GM19397 (cell line): ENCODE data around the gene AIM2.
A peak's percentile ranks its signal among the peaks of the same experiment; 100 is the strongest.
"Not testable (repeated sequence)": the region's sequence is repeated elsewhere in the genome, so short reads cannot be mapped to it uniquely, and the experiment has no call there.

Experiments
- ATAC-seq: cut with Tn5 transposase; IDR thresholded peaks from one replicate; pipeline ENCODE4 v1.9.1; 2021; ENCODE audit warnings: mild to moderate bottlenecking, moderate library complexity; ENCODE audit not compliant: unreplicated experiment

Gene AIM2

GRCh38 chr1:159076438-159077119, at the start of gene AIM2:
Gene AIM2 (minus strand): TSS chr1:159076766. CDS start chr1:159073499, 3,267 bp downstream.
- ATAC-seq = peak; percentile 83

GRCh38 chr1:159123587-159123986, 47.0 kb upstream of the AIM2 start:
- no peak for ATAC-seq

GRCh38 chr1:159122005-159122621, 45.5 kb upstream of the AIM2 start:
- ATAC-seq = peak; percentile 59

GRCh38 chr1:159121526-159121925, 45.0 kb upstream of the AIM2 start:
- ATAC-seq = peak; percentile 63

GRCh38 chr1:159120317-159120716, 43.8 kb upstream of the AIM2 start:
- no peak for ATAC-seq

GRCh38 chr1:159113596-159114433, 37.2 kb upstream of the AIM2 start:
- ATAC-seq = no peak

GRCh38 chr1:159103021-159103420, 26.5 kb upstream of the AIM2 start:
- not testable (repeated sequence) for ATAC-seq

GRCh38 chr1:159100589-159100988, 24.0 kb upstream of the AIM2 start:
- no peak for ATAC-seq

- ATAC-seq = no peak
Observed at GRCh38 chr1:159098596-159098995, 22.0 kb upstream of the AIM2 start.

GRCh38 chr1:159092036-159092760, 15.6 kb upstream of the AIM2 start:
- no peak for ATAC-seq

- ATAC-seq = no peak
Observed at GRCh38 chr1:159091607-159092031, 15.1 kb upstream of the AIM2 start.

GRCh38 chr1:159091180-159091560, 14.6 kb upstream of the AIM2 start:
- ATAC-seq = no peak

GRCh38 chr1:159090286-159091179, 14.0 kb upstream of the AIM2 start:
- ATAC-seq = no peak

- no peak for ATAC-seq
Observed at GRCh38 chr1:159089184-159089791, 12.7 kb upstream of the AIM2 start.

GRCh38 chr1:159088546-159089183, 12.1 kb upstream of the AIM2 start:
- ATAC-seq = no peak

- no peak for ATAC-seq
Observed at GRCh38 chr1:159088050-159088449, 11.5 kb upstream of the AIM2 start.

GRCh38 chr1:159084867-159085266, 8.3 kb upstream of the AIM2 start:
- no peak for ATAC-seq

GRCh38 chr1:159084152-159084551, 7.6 kb upstream of the AIM2 start:
- ATAC-seq = no peak

- no peak for ATAC-seq
Observed at GRCh38 chr1:159083013-159083412, 6.4 kb upstream of the AIM2 start.
